ENCODE results near the gene ATAD3B.
A peak's percentile ranks its signal among the peaks of the same experiment; 100 is the strongest.
"Not testable (repeated sequence)": the region's sequence is repeated elsewhere in the genome, so short reads cannot be mapped to it uniquely, and the experiment has no call there.

ATAD3B gene

GRCh38 chr1:1459711-1460110, 11.9 kb upstream of the ATAD3B start:
- H3K4me3 ChIP-seq (ENCODE audit: low read depth, low read length): not testable (repeated sequence)

- no peak for TF ChIP-seq CTCF (IDR thresholded peaks at IDR 0.05; ENCODE audit: borderline replicate concordance, insufficient read depth, low read depth, low read length)
- H3K4me3 ChIP-seq (ENCODE audit: low read depth, low read length): no peak overlapping the region
Observed at GRCh38 chr1:1460540-1461130, 10.9 kb upstream of the ATAD3B start.

- H3K4me3 ChIP-seq (ENCODE audit: low read depth, low read length): no peak overlapping the region
- TF ChIP-seq CTCF (IDR thresholded peaks at IDR 0.05; ENCODE audit: borderline replicate concordance, insufficient read depth, low read depth, low read length): no peak
Observed at GRCh38 chr1:1461721-1462317, 9.7 kb upstream of the ATAD3B start.

- TF ChIP-seq CTCF (IDR thresholded peaks at IDR 0.05; ENCODE audit: borderline replicate concordance, insufficient read depth, low read depth, low read length): no peak
- H3K4me3 ChIP-seq (ENCODE audit: low read depth, low read length): no peak overlapping the region
Observed at GRCh38 chr1:1462318-1462966, 9.1 kb upstream of the ATAD3B start.

GRCh38 chr1:1463312-1463711, 8.3 kb upstream of the ATAD3B start:
- TF ChIP-seq CTCF (IDR thresholded peaks at IDR 0.05; ENCODE audit: borderline replicate concordance, insufficient read depth, low read depth, low read length): no peak
- H3K4me3 ChIP-seq (ENCODE audit: low read depth, low read length): no peak overlapping the region

GRCh38 chr1:1468196-1468985, 3.2 kb upstream of the ATAD3B start:
- H3K4me3 ChIP-seq (ENCODE audit: low read depth, low read length): not testable (repeated sequence)

GRCh38 chr1:1470626-1471388, 758 bp upstream of the ATAD3B start:
- peak overlapping the region; percentile 81 for H3K4me3 ChIP-seq (ENCODE audit: low read depth, low read length)
- TF ChIP-seq CTCF (IDR thresholded peaks at IDR 0.05; ENCODE audit: borderline replicate concordance, insufficient read depth, low read depth, low read length): no peak

GRCh38 chr1:1472053-1472876, 700 bp downstream of the ATAD3B start:
- peak overlapping the region; percentile 81 for H3K4me3 ChIP-seq (ENCODE audit: low read depth, low read length)

GRCh38 chr1:1476011-1476410, 4.4 kb downstream of the ATAD3B start:
- not testable (repeated sequence) for H3K4me3 ChIP-seq (ENCODE audit: low read depth, low read length)

All from GM12875 (cell line).